CD8-positive, alpha-beta memory T cell (primary cell): ENCODE results near the gene TRMU. TPM values are rescaled to one million over a fixed set of nuclear protein-coding genes. Genes with fewer than 3 reads are reported as not detected.
A peak's percentile ranks its signal among the peaks of the same experiment; 100 is the strongest.

Source experiments
- CTCF ChIA-PET: fragments of 350-600 bp; sonication (Branson Sonifier 250); formaldehyde crosslinking; loops from one replicate; lab custom pipeline; 2021; ENCODE audit warnings: antibody characterized with exemption; lab: Charles Lee
- POLR2A ChIA-PET: fragments of 350-600 bp; sonication (Branson Sonifier 250); formaldehyde crosslinking; loops from one replicate; lab custom pipeline; 2021; ENCODE audit warnings: antibody characterized with exemption; lab: Charles Lee
- DNase-seq, 5 donors: peaks; one replicate each; pipeline versions ENCODE4 v3.0.0 to v3.0.0-alpha.2; 2020 to 2022; ENCODE audit warnings: mixed read lengths in 1 of 5
- H3K27ac ChIP-seq: one replicate; pipeline ENCODE4 v1.7.0; 2013; ENCODE audit warnings: low read depth, mild to moderate bottlenecking, low read length, moderate library complexity
- H3K27me3 ChIP-seq: 2 replicates; pipeline ENCODE4 v1.7.0; 2013; ENCODE audit warnings: low read length, mild to moderate bottlenecking; ENCODE audit not compliant: insufficient read depth, poor library complexity, severe bottlenecking
- H3K36me3 ChIP-seq: 2 replicates; pipeline ENCODE4 v1.7.0; 2013; ENCODE audit warnings: mild to moderate bottlenecking, low read length, moderate library complexity; ENCODE audit not compliant: insufficient read depth
- H3K4me1 ChIP-seq: 2 replicates; pipeline ENCODE4 v1.7.0; 2013; ENCODE audit warnings: mild to moderate bottlenecking, low read length, moderate library complexity; ENCODE audit not compliant: insufficient read depth
- H3K4me3 ChIP-seq: 2 replicates; pipeline ENCODE4 v1.7.0; 2013; ENCODE audit warnings: mild to moderate bottlenecking, low read length
- H3K9me3 ChIP-seq: 2 replicates; pipeline ENCODE4 v1.7.0; 2013; ENCODE audit warnings: mild to moderate bottlenecking, low read length
- H3K27ac Mint-ChIP-seq, 8 donors: one replicate each; pipeline ENCODE4 v1.8.0; 2020 to 2021; ENCODE audit warnings: mixed read lengths in 8 of 8, mild to moderate bottlenecking in 6 of 8, inconsistent platforms in 3 of 8, moderate library complexity in 3 of 8
- H3K27me3 Mint-ChIP-seq, 2 donors: one replicate each; pipeline ENCODE4 v1.8.0; 2020 to 2021; ENCODE audit warnings: mixed read lengths in 2 of 2, mild to moderate bottlenecking in 1 of 2, moderate library complexity in 1 of 2
- H3K36me3 Mint-ChIP-seq, 3 donors: one replicate each; pipeline ENCODE4 v1.8.0; 2020 to 2021; ENCODE audit warnings: mixed read lengths in 3 of 3, inconsistent platforms in 1 of 3, mild to moderate bottlenecking in 1 of 3
- H3K4me1 Mint-ChIP-seq, 3 donors: one replicate each; pipeline ENCODE4 v1.8.0; 2020 to 2021; ENCODE audit warnings: mixed read lengths in 3 of 3, inconsistent platforms in 1 of 3, mild to moderate bottlenecking in 1 of 3
- H3K4me3 Mint-ChIP-seq, 7 donors: one replicate each; pipeline ENCODE4 v1.8.0; 2020 to 2021; ENCODE audit warnings: mixed read lengths in 7 of 7, mild to moderate bottlenecking in 6 of 7, moderate library complexity in 4 of 7, inconsistent platforms in 2 of 7
- H3K9me3 Mint-ChIP-seq, 5 donors: one replicate each; pipeline ENCODE4 v1.8.0; 2020 to 2022; ENCODE audit warnings: mixed read lengths in 5 of 5, mild to moderate bottlenecking in 3 of 5, moderate library complexity in 2 of 5, inconsistent platforms in 1 of 5
- polyA plus RNA-seq: library from polyadenylated mRNA; unstranded; fragments of 300-500 nt; fragmentation: Illumina TruSeq; gene quantifications from one replicate; pipeline ENCODE4 v1.2.3, GENCODE V29; 2021
- total RNA-seq, 2 experiments: library from RNA; stranded (reverse); gene quantifications; one replicate each; pipeline ENCODE4 v1.2.3, GENCODE V29; 2021

TRMU gene
- total and polyA plus RNA-seq, 3 experiments from 2014 or later: 13.3 to 69.5 (median 68.9) TPM

- ChIA-PET POLR2A (no interaction called here), CTCF (interaction anchor here (2.1 to 2.4 kb wide), 2 partner anchors 15 to 190 kb away, joined by 5 to 6 read pairs; no protein-coding TSS in a partner anchor)
- no peaks in the 10 kb centered on the region for H3K4me1 ChIP-seq
Observed at GRCh38 chr22:46352276-46352675, 16.8 kb downstream of the TRMU start.

GRCh38 chr22:46352691-46353386 lies 17.3 kb downstream of the TRMU start:
- POLR2A ChIA-PET: no interaction called here

More at GRCh38 chr22:46352276-46352675, 16.8 kb downstream of the TRMU start:
- H3K27ac ChIP-seq: no peak overlapping the region
- H3K27me3 ChIP-seq: no peaks in the 10 kb centered on the region
- no peaks in the 10 kb centered on the region for H3K9me3 ChIP-seq
- no peak overlapping the region for H3K4me3 Mint-ChIP-seq
- peaks cover 50% of the 10 kb centered on the region for H3K36me3 ChIP-seq
- no peaks in the 10 kb centered on the region for H3K9me3 Mint-ChIP-seq
- no peak for DNase-seq
- H3K27ac Mint-ChIP-seq: peak overlapping the region in 1 of 8 donors; percentile 48
- H3K27me3 Mint-ChIP-seq: no peaks in the 10 kb centered on the region
- no peak overlapping the region for H3K4me3 ChIP-seq
- H3K4me1 Mint-ChIP-seq: peaks cover 0 to 1% (median 0%) of the 10 kb centered on the region in 3 donors
- peaks cover 3 to 91% (median 15%) of the 10 kb centered on the region in 3 donors for H3K36me3 Mint-ChIP-seq

GRCh38 chr22:46353483-46354105 lies 18.1 kb downstream of the TRMU start:
- CTCF ChIA-PET: interaction anchor here (2.1 to 2.4 kb wide), 2 partner anchors 14 to 189 kb away, joined by 5 to 6 read pairs; no protein-coding TSS in a partner anchor

More at GRCh38 chr22:46352691-46353386, 17.3 kb downstream of the TRMU start:
- Histone ChIP-seq H3K4me3 (no peak overlapping the region), H3K9me3 (no peaks in the 10 kb centered on the region), H3K4me1 (no peaks in the 10 kb centered on the region), H3K27me3 (no peaks in the 10 kb centered on the region), H3K27ac (no peak overlapping the region), H3K36me3 (peaks cover 46% of the 10 kb centered on the region)
- CTCF ChIA-PET: interaction anchor here (2.1 to 2.4 kb wide), 2 partner anchors 15 to 189 kb away, joined by 5 to 6 read pairs; no protein-coding TSS in a partner anchor
- Mint-ChIP-seq H3K36me3 (peaks cover 3 to 89% (median 14%) of the 10 kb centered on the region in 3 donors), H3K27me3 (no peaks in the 10 kb centered on the region), H3K4me3 (no peak overlapping the region), H3K27ac (peak overlapping the region in 1 of 8 donors; percentile 48), H3K9me3 (no peaks in the 10 kb centered on the region), H3K4me1 (peaks cover 0 to 1% (median 0%) of the 10 kb centered on the region in 3 donors)
- DNase-seq: no peak

GRCh38 chr22:46354176-46354992 lies 18.9 kb downstream of the TRMU start:
- H3K36me3 Mint-ChIP-seq: peaks cover under 1 to 80% (median 12%) of the 10 kb centered on the region in 3 donors
- H3K4me1 ChIP-seq: no peaks in the 10 kb centered on the region
- DNase-seq: no peak

More at GRCh38 chr22:46353483-46354105, 18.1 kb downstream of the TRMU start:
- Mint-ChIP-seq H3K4me1 (peaks cover 0 to 1% (median 0%) of the 10 kb centered on the region in 3 donors), H3K27ac (no peak overlapping the region), H3K9me3 (no peaks in the 10 kb centered on the region), H3K27me3 (no peaks in the 10 kb centered on the region), H3K36me3 (peaks cover 3 to 85% (median 14%) of the 10 kb centered on the region in 3 donors), H3K4me3 (no peak overlapping the region)
- POLR2A ChIA-PET: no interaction called here
- DNase-seq: no peak
- Histone ChIP-seq H3K36me3 (peaks cover 38% of the 10 kb centered on the region), H3K9me3 (no peaks in the 10 kb centered on the region), H3K27me3 (no peaks in the 10 kb centered on the region), H3K27ac (no peak overlapping the region), H3K4me3 (no peak overlapping the region), H3K4me1 (no peaks in the 10 kb centered on the region)

GRCh38 chr22:46354993-46355305 lies 19.4 kb downstream of the TRMU start:
- Histone ChIP-seq H3K9me3 (no peaks in the 10 kb centered on the region), H3K4me1 (no peaks in the 10 kb centered on the region), H3K4me3 (no peak overlapping the region), H3K36me3 (peaks cover 28% of the 10 kb centered on the region), H3K27me3 (no peaks in the 10 kb centered on the region), H3K27ac (no peak overlapping the region)
- H3K4me1 Mint-ChIP-seq: peaks cover 0 to 1% (median 0%) of the 10 kb centered on the region in 3 donors
- H3K4me3 Mint-ChIP-seq: no peak overlapping the region
- CTCF ChIA-PET: interaction anchor here (1.6 to 4.9 kb wide), 2 partner anchors 13 to 187 kb away, joined by 7 to 18 read pairs; no protein-coding TSS in a partner anchor
- H3K36me3 Mint-ChIP-seq: peaks cover 0 to 75% (median 9%) of the 10 kb centered on the region in 3 donors
- no peak for DNase-seq
- H3K9me3 Mint-ChIP-seq: no peaks in the 10 kb centered on the region
- H3K27me3 Mint-ChIP-seq: no peaks in the 10 kb centered on the region
- POLR2A ChIA-PET: no interaction called here
- H3K27ac Mint-ChIP-seq: peak overlapping the region in 1 of 8 donors; percentile 38

More at GRCh38 chr22:46354176-46354992, 18.9 kb downstream of the TRMU start:
- Histone ChIP-seq H3K4me3 (no peak overlapping the region), H3K9me3 (no peaks in the 10 kb centered on the region), H3K27ac (no peak overlapping the region), H3K36me3 (peaks cover 33% of the 10 kb centered on the region), H3K27me3 (no peaks in the 10 kb centered on the region)
- POLR2A ChIA-PET: no interaction called here
- Mint-ChIP-seq H3K27ac (no peak overlapping the region), H3K4me3 (no peak overlapping the region), H3K9me3 (no peaks in the 10 kb centered on the region), H3K27me3 (no peaks in the 10 kb centered on the region), H3K4me1 (peaks cover 0 to 1% (median 0%) of the 10 kb centered on the region in 3 donors)
- CTCF ChIA-PET: interaction anchor here (2.1 to 2.4 kb wide), 2 partner anchors 13 to 188 kb away, joined by 5 to 6 read pairs; no protein-coding TSS in a partner anchor

- Mint-ChIP-seq H3K4me3 (no peak overlapping the region), H3K4me1 (peaks cover 0 to 1% (median 0%) of the 10 kb centered on the region in 3 donors), H3K27me3 (no peaks in the 10 kb centered on the region), H3K9me3 (no peaks in the 10 kb centered on the region), H3K36me3 (peaks cover 0 to 69% (median 7%) of the 10 kb centered on the region in 3 donors), H3K27ac (peak overlapping the region in 2 of 8 donors; percentile 46 to 89)
- no peaks in the 10 kb centered on the region for H3K27me3 ChIP-seq
- ChIA-PET POLR2A (no interaction called here), CTCF (interaction anchor here (1.4 to 4.9 kb wide), 3 partner anchors 12 to 186 kb away, joined by 4 to 18 read pairs (median 7); no protein-coding TSS in a partner anchor)
- no peaks in the 10 kb centered on the region for H3K9me3 ChIP-seq
- H3K4me3 ChIP-seq: no peak overlapping the region
- H3K4me1 ChIP-seq: no peaks in the 10 kb centered on the region
- peaks cover 22% of the 10 kb centered on the region for H3K36me3 ChIP-seq
- peak; percentile 45 to 69 (median 53) for DNase-seq
- no peak overlapping the region for H3K27ac ChIP-seq
Observed at GRCh38 chr22:46355369-46355995, 20.0 kb downstream of the TRMU start.

GRCh38 chr22:46355996-46356471 lies 20.5 kb downstream of the TRMU start:
- Mint-ChIP-seq H3K27me3 (no peaks in the 10 kb centered on the region), H3K4me3 (no peak overlapping the region), H3K27ac (peak overlapping the region in 1 of 8 donors; percentile 22), H3K4me1 (peaks cover 0 to 1% (median 0%) of the 10 kb centered on the region in 3 donors), H3K36me3 (peaks cover 0 to 64% (median 7%) of the 10 kb centered on the region in 3 donors), H3K9me3 (no peaks in the 10 kb centered on the region)
- Histone ChIP-seq H3K9me3 (no peaks in the 10 kb centered on the region), H3K4me1 (no peaks in the 10 kb centered on the region), H3K36me3 (peaks cover 21% of the 10 kb centered on the region), H3K4me3 (no peak overlapping the region), H3K27ac (no peak overlapping the region), H3K27me3 (no peaks in the 10 kb centered on the region)
- DNase-seq: no peak
- CTCF ChIA-PET: interaction anchor here (1.4 to 4.9 kb wide), 3 partner anchors 11 to 186 kb away, joined by 4 to 18 read pairs (median 7); no protein-coding TSS in a partner anchor
- POLR2A ChIA-PET: no interaction called here
